Panc1 (cell line): Measurements from ENCODE around the gene GSDMA. TPM values are rescaled to one million over a fixed set of nuclear protein-coding genes. Genes with fewer than 3 reads are reported as not detected.

Source experiments
- ATAC-seq: fragments of 200-7000 bp; cut with Tn5 transposase; 2 replicates; pipeline ENCODE4 v1.9.1; 2020; ENCODE audit warnings: mild to moderate bottlenecking, moderate library complexity
- BruUV-seq: library from RNA; stranded (reverse); fragments of 400-500 nt; replicated peaks from 2 replicates; lab custom pipeline; 2021; lab: Mats Ljungman, UMichigan
- CTCF ChIA-PET: fragments of 300-600 bp; sonication (Branson Sonifier 250); formaldehyde crosslinking; loops from one replicate; lab custom pipeline; 2022; ENCODE audit warnings: antibody characterized with exemption; lab: Charles Lee
- POLR2A ChIA-PET: fragments of 300-600 bp; sonication (Branson Sonifier 250); formaldehyde crosslinking; loops from one replicate; lab custom pipeline; 2022; ENCODE audit warnings: antibody characterized with exemption; lab: Charles Lee
- DNase-seq: peaks from one replicate; pipeline ENCODE4 v3.0.0-alpha.2; 2010; ENCODE audit warnings: low read depth, low spot score
- H3K27ac ChIP-seq: 2 replicates; pipeline ENCODE4 v1.5.1; 2011; ENCODE audit warnings: mild to moderate bottlenecking, low read length, inconsistent platforms
- H3K27me3 ChIP-seq: fragments of 200-500 bp; sonication (Bioruptor generic); 2 replicates; pipeline ENCODE4 v1.6.0; 2014; ENCODE audit warnings: low read length, inconsistent platforms; ENCODE audit not compliant: control insufficient read depth, insufficient read depth
- H3K36me3 ChIP-seq: fragments of 200-500 bp; sonication (Bioruptor generic); 2 replicates; pipeline ENCODE4 v1.5.1; 2014; ENCODE audit warnings: inconsistent platforms, mild to moderate bottlenecking, low read length, moderate library complexity; ENCODE audit not compliant: control insufficient read depth, insufficient read depth
- H3K4me1 ChIP-seq: 2 replicates; pipeline ENCODE4 v1.5.1; 2011; ENCODE audit warnings: inconsistent platforms, mild to moderate bottlenecking, low read length, moderate library complexity; ENCODE audit not compliant: control insufficient read depth, insufficient read depth
- H3K4me3 ChIP-seq, 2 experiments: 2 replicates each; pipeline ENCODE4 v1.5.1; 2011 to 2012; ENCODE audit warnings: low read depth in 2 of 2, low read length in 2 of 2, mild to moderate bottlenecking in 2 of 2, inconsistent platforms in 1 of 2, moderate library complexity in 1 of 2
- H3K9me3 ChIP-seq: fragments of 200-500 bp; sonication (Bioruptor generic); 2 replicates; pipeline ENCODE4 v1.5.1; 2014; ENCODE audit warnings: low read depth, mild to moderate bottlenecking, inconsistent platforms, low read length, moderate library complexity; ENCODE audit not compliant: control insufficient read depth, insufficient read depth
- POLR2AphosphoS5 ChIP-seq: IDR thresholded peaks from 2 replicates; pipeline ENCODE4 v1.6.1; 2012; ENCODE audit warnings: mild to moderate bottlenecking, low read depth, low read length, moderate library complexity
- REST ChIP-seq, 2 experiments: IDR thresholded peaks; 2 replicates each; pipeline ENCODE4 v1.6.1; 2011 to 2012; ENCODE audit warnings: low read depth in 2 of 2, control low read depth in 1 of 2, low read length in 1 of 2, mild to moderate bottlenecking in 1 of 2, moderate library complexity in 1 of 2; ENCODE audit not compliant: insufficient read depth in 1 of 2
- SIN3A ChIP-seq: IDR thresholded peaks from 2 replicates; pipeline ENCODE4 v1.6.1; 2012; ENCODE audit warnings: low read depth, mild to moderate bottlenecking, low read length, moderate library complexity, borderline replicate concordance; ENCODE audit not compliant: insufficient read depth
- TCF7L2 ChIP-seq: IDR thresholded peaks from 2 replicates; pipeline ENCODE4 v1.6.1; 2011; ENCODE audit warnings: mild to moderate bottlenecking, low read depth, low read length, inconsistent platforms
- in situ Hi-C: cut with HindIII; loops from 2 replicates; pipeline ENCODE4 v1.10.0; 2016; ENCODE audit warnings: low sequenced_read_pairs, low pct_unique_long_range_greater_than_20kb
- intact Hi-C: fragments of 100-400 bp; cut with micrococcal nuclease; formaldehyde crosslinking; loops from one replicate; pipeline ENCODE4 v1.10.0; 2022; ENCODE audit not compliant: unreplicated experiment
- total RNA-seq: library from RNA; stranded (reverse); gene quantifications from one replicate; pipeline ENCODE4 v1.2.1, GENCODE V29; 2021; ENCODE audit not compliant: unreplicated experiment
- TF ChIP-seq, protein P1 (sequence below): fragments of 450-650 bp; IDR thresholded peaks from 2 replicates; pipeline ENCODE4 v1.5.1; 2017; ENCODE audit warnings: mild to moderate bottlenecking

GSDMA gene
- total RNA-seq, 1 experiment from 2014 or later, result not detected

DNA sequence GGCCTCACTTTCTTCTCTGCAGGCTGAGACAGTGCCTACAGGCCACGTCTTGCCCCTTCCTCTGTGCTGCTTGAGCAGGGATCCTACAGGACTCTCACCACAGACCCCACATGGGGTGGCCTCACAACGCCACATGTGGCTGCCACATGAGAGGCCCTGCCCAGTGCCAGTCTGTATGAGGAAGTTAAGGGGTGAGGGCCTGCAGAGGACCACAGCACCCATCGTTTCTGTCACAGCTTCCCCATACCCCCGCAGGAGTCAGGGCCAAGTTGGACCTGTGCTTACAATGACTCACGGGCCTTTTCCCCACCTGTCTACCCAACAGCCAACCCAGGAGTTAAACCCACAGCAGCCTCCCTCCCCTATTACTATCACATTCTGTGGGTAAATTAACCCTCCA is 41.5 kb upstream of the GSDMA start:
- Histone ChIP-seq H3K27ac (no peak overlapping the region), H3K4me3 (no peak overlapping the region), H3K36me3 (no peaks in the 10 kb centered on the region), H3K9me3 (no peaks in the 10 kb centered on the region), H3K4me1 (peaks cover 10% of the 10 kb centered on the region), H3K27me3 (no peaks in the 10 kb centered on the region)
- in situ Hi-C loops (no loop called here), intact Hi-C loops (no loop called here)
- no peak for ATAC-seq
- TF ChIP-seq REST (IDR thresholded peaks at IDR 0.05; ENCODE audit: insufficient read depth in 1 of 2, low read depth in 2 of 2, low read length in 1 of 2) (no peak), SIN3A (no peak), TCF7L2 (no peak), POLR2AphosphoS5 (no peak)
- TF ChIP-seq, protein P1, sequence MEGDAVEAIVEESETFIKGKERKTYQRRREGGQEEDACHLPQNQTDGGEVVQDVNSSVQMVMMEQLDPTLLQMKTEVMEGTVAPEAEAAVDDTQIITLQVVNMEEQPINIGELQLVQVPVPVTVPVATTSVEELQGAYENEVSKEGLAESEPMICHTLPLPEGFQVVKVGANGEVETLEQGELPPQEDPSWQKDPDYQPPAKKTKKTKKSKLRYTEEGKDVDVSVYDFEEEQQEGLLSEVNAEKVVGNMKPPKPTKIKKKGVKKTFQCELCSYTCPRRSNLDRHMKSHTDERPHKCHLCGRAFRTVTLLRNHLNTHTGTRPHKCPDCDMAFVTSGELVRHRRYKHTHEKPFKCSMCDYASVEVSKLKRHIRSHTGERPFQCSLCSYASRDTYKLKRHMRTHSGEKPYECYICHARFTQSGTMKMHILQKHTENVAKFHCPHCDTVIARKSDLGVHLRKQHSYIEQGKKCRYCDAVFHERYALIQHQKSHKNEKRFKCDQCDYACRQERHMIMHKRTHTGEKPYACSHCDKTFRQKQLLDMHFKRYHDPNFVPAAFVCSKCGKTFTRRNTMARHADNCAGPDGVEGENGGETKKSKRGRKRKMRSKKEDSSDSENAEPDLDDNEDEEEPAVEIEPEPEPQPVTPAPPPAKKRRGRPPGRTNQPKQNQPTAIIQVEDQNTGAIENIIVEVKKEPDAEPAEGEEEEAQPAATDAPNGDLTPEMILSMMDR, result no peak
- TSS peak; percentile 98 for BruUV-seq
- POLR2A ChIA-PET, result no interaction called here
- CTCF ChIA-PET, result no interaction called here
- no peak for DNase-seq

- ATAC-seq (no peak), DNase-seq (no peak)
- no TSS peak for BruUV-seq
- Histone ChIP-seq H3K4me3 (no peak overlapping the region), H3K27me3 (no peaks in the 10 kb centered on the region), H3K36me3 (no peaks in the 10 kb centered on the region; the same call in 1 of the 2 replicates), H3K4me1 (peaks cover 14% of the 10 kb centered on the region), H3K9me3 (no peaks in the 10 kb centered on the region), H3K27ac (no peak overlapping the region)
- intact Hi-C loops, result no loop called here
- CTCF ChIA-PET, result interaction anchor here (0.6 kb wide), 1 partner anchor 100 kb away, joined by 3 read pairs; no protein-coding TSS in a partner anchor
- POLR2A ChIA-PET, result interaction anchor here (0.6 kb wide), 1 partner anchor 175 kb away, joined by 3 read pairs; no protein-coding TSS in a partner anchor
- TF ChIP-seq, protein P1, result no peak
- TF ChIP-seq POLR2AphosphoS5 (no peak), SIN3A (no peak), REST (IDR thresholded peaks at IDR 0.05; ENCODE audit: insufficient read depth in 1 of 2, low read depth in 2 of 2, low read length in 1 of 2) (no peak), TCF7L2 (no peak)
- in situ Hi-C loops, result no loop called here
Measured at GRCh38 chr17:39922006-39922405, 40.8 kb upstream of the GSDMA start.
